Spleen (tissue), 7 donors: ENCODE measurements around the gene CRP.

Source experiments
- POLR2A ChIP-seq, 3 donors: fragments of 450-650 bp; IDR thresholded peaks; one replicate each; pipeline ENCODE4 v1.5.1; 2017; ENCODE audit warnings: antibody characterized with exemption in 3 of 3, mild to moderate bottlenecking in 1 of 3
- POLR2AphosphoS5 ChIP-seq, 3 donors: sonication (generic); formaldehyde crosslinking; IDR thresholded peaks; one replicate each; pipeline ENCODE4 v1.5.1; 2017; ENCODE audit warnings: antibody characterized with exemption in 3 of 3
- TF ChIP-seq, protein P1 (sequence below), 11 experiments: fragments of 200-600 bp in 7 of 11; fragments of 450-650 bp in 4 of 11; sonication (generic) in 4 of 11; IDR thresholded peaks in 8 of 11; conservative IDR thresholded peaks in 3 of 11; 1 replicate in 7 of 11; 2 replicates in 4 of 11; pipeline versions ENCODE4 v1.4.0 to v1.8.0; 2016 to 2021; ENCODE audit warnings: antibody characterized with exemption in 11 of 11, inconsistent platforms in 4 of 11, mild to moderate bottlenecking in 1 of 11
- donor health status: DM: no; HTN: no; CAD: no; lungs with moderate emphysema.
- donor health status: DM: no; HTN: no; CAD: no.
- donor health status: DM: no; HTN: no; CAD: no.

- TF ChIP-seq, protein P1, sequence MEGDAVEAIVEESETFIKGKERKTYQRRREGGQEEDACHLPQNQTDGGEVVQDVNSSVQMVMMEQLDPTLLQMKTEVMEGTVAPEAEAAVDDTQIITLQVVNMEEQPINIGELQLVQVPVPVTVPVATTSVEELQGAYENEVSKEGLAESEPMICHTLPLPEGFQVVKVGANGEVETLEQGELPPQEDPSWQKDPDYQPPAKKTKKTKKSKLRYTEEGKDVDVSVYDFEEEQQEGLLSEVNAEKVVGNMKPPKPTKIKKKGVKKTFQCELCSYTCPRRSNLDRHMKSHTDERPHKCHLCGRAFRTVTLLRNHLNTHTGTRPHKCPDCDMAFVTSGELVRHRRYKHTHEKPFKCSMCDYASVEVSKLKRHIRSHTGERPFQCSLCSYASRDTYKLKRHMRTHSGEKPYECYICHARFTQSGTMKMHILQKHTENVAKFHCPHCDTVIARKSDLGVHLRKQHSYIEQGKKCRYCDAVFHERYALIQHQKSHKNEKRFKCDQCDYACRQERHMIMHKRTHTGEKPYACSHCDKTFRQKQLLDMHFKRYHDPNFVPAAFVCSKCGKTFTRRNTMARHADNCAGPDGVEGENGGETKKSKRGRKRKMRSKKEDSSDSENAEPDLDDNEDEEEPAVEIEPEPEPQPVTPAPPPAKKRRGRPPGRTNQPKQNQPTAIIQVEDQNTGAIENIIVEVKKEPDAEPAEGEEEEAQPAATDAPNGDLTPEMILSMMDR (IDR thresholded peaks at IDR 0.05 in 8 of 11, conservative IDR thresholded peaks at IDR 0.05 in 3 of 11), result no peak
- TF ChIP-seq POLR2A (IDR thresholded peaks at IDR 0.05), result no peak
- no peak for TF ChIP-seq POLR2AphosphoS5 (IDR thresholded peaks at IDR 0.05)
These were observed 26.9 kb downstream of the CRP start for GRCh38 chr1:159687511-159687910.
